ENCODE measurements around the gene FGF14. TPM values are rescaled to one million over a fixed set of nuclear protein-coding genes. Genes with fewer than 3 reads are reported as not detected.

Gene FGF14
- total and polyA plus RNA-seq, 2 experiments from 2014 or later, result 0.03 TPM; not detected in 1

DNA sequence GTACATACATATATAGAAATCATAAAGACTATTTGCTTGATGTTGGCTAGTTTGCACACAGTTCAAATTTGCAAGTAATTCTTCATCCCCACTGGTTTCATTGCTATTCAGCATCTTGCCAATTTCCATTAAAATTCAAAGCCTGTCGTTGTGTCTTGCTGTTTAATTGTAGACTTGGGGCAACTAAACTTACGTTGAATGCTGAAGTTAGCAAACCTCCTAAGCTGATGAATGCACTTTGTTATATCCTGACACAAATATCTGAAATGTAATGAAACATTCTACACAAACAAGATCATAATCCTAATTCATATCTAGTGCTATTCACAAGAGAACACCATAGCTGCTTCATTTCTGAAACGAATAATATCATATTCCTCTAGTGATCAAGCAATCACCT, 568.2 kb downstream of the FGF14 start:
- H3K36me3 Mint-ChIP-seq (ENCODE audit: low read depth), result peaks cover 4% of the 10 kb centered on the region
- Histone ChIP-seq H3K4me1 (ENCODE audit: insufficient read depth) (no peaks in the 10 kb centered on the region), H3K4me3 (no peak overlapping the region), H3K9me2 (ENCODE audit: insufficient read depth) (no peaks in the 10 kb centered on the region), H3K36me3 (ENCODE audit: insufficient read depth) (no peaks in the 10 kb centered on the region), H3K4me2 (no peak overlapping the region), H3K27ac (ENCODE audit: low read depth) (no peak overlapping the region), H3K79me2 (replicated peaks; ENCODE audit: insufficient read depth) (no peaks in the 10 kb centered on the region), H3K27me3 (ENCODE audit: insufficient read depth) (no peaks in the 10 kb centered on the region), H4K20me1 (replicated peaks; ENCODE audit: insufficient read depth) (no peaks in the 10 kb centered on the region), H3F3A (replicated peaks; ENCODE audit: low read depth) (no peaks in the 10 kb centered on the region), H2AFZ (no peak overlapping the region)
- ATAC-seq (no peak), DNase-seq (ENCODE audit: low spot score) (no peak)
- H3K27me3 Mint-ChIP-seq (ENCODE audit: insufficient read depth, low read depth, poor library complexity), result peaks cover 3% of the 10 kb centered on the region
- no peaks in the 10 kb centered on the region for H3K4me1 Mint-ChIP-seq
- TF ChIP-seq EZH2 (IDR thresholded peaks at IDR 0.05; ENCODE audit: low read depth, unreplicated experiment) (no peak), POLR2AphosphoS5 (IDR thresholded peaks at IDR 0.05; ENCODE audit: low read depth) (no peak), ZNF114 (CRISPR knock-in tag; IDR thresholded peaks at IDR 0.05) (no peak), JUNB (IDR thresholded peaks at IDR 0.05; ENCODE audit: unreplicated experiment) (no peak), NANOG (IDR thresholded peaks at IDR 0.05; ENCODE audit: borderline replicate concordance) (no peak), CREB1 (CRISPR knock-in tag; IDR thresholded peaks at IDR 0.05; ENCODE audit: low read depth) (no peak), STAT1 (IDR thresholded peaks at IDR 0.05; ENCODE audit: unreplicated experiment) (no peak), EZH2phosphoT487 (IDR thresholded peaks at IDR 0.05; ENCODE audit: unreplicated experiment) (no peak), ZNF331 (CRISPR knock-in tag; IDR thresholded peaks at IDR 0.05; ENCODE audit: low read depth) (no peak)
- TF ChIP-seq, protein P1, sequence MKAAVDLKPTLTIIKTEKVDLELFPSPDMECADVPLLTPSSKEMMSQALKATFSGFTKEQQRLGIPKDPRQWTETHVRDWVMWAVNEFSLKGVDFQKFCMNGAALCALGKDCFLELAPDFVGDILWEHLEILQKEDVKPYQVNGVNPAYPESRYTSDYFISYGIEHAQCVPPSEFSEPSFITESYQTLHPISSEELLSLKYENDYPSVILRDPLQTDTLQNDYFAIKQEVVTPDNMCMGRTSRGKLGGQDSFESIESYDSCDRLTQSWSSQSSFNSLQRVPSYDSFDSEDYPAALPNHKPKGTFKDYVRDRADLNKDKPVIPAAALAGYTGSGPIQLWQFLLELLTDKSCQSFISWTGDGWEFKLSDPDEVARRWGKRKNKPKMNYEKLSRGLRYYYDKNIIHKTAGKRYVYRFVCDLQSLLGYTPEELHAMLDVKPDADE (IDR thresholded peaks at IDR 0.05), result no peak
- TF ChIP-seq, protein P2, sequence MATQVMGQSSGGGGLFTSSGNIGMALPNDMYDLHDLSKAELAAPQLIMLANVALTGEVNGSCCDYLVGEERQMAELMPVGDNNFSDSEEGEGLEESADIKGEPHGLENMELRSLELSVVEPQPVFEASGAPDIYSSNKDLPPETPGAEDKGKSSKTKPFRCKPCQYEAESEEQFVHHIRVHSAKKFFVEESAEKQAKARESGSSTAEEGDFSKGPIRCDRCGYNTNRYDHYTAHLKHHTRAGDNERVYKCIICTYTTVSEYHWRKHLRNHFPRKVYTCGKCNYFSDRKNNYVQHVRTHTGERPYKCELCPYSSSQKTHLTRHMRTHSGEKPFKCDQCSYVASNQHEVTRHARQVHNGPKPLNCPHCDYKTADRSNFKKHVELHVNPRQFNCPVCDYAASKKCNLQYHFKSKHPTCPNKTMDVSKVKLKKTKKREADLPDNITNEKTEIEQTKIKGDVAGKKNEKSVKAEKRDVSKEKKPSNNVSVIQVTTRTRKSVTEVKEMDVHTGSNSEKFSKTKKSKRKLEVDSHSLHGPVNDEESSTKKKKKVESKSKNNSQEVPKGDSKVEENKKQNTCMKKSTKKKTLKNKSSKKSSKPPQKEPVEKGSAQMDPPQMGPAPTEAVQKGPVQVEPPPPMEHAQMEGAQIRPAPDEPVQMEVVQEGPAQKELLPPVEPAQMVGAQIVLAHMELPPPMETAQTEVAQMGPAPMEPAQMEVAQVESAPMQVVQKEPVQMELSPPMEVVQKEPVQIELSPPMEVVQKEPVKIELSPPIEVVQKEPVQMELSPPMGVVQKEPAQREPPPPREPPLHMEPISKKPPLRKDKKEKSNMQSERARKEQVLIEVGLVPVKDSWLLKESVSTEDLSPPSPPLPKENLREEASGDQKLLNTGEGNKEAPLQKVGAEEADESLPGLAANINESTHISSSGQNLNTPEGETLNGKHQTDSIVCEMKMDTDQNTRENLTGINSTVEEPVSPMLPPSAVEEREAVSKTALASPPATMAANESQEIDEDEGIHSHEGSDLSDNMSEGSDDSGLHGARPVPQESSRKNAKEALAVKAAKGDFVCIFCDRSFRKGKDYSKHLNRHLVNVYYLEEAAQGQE (IDR thresholded peaks at IDR 0.05; ENCODE audit: unreplicated experiment), result no peak
- TF ChIP-seq, protein P3, sequence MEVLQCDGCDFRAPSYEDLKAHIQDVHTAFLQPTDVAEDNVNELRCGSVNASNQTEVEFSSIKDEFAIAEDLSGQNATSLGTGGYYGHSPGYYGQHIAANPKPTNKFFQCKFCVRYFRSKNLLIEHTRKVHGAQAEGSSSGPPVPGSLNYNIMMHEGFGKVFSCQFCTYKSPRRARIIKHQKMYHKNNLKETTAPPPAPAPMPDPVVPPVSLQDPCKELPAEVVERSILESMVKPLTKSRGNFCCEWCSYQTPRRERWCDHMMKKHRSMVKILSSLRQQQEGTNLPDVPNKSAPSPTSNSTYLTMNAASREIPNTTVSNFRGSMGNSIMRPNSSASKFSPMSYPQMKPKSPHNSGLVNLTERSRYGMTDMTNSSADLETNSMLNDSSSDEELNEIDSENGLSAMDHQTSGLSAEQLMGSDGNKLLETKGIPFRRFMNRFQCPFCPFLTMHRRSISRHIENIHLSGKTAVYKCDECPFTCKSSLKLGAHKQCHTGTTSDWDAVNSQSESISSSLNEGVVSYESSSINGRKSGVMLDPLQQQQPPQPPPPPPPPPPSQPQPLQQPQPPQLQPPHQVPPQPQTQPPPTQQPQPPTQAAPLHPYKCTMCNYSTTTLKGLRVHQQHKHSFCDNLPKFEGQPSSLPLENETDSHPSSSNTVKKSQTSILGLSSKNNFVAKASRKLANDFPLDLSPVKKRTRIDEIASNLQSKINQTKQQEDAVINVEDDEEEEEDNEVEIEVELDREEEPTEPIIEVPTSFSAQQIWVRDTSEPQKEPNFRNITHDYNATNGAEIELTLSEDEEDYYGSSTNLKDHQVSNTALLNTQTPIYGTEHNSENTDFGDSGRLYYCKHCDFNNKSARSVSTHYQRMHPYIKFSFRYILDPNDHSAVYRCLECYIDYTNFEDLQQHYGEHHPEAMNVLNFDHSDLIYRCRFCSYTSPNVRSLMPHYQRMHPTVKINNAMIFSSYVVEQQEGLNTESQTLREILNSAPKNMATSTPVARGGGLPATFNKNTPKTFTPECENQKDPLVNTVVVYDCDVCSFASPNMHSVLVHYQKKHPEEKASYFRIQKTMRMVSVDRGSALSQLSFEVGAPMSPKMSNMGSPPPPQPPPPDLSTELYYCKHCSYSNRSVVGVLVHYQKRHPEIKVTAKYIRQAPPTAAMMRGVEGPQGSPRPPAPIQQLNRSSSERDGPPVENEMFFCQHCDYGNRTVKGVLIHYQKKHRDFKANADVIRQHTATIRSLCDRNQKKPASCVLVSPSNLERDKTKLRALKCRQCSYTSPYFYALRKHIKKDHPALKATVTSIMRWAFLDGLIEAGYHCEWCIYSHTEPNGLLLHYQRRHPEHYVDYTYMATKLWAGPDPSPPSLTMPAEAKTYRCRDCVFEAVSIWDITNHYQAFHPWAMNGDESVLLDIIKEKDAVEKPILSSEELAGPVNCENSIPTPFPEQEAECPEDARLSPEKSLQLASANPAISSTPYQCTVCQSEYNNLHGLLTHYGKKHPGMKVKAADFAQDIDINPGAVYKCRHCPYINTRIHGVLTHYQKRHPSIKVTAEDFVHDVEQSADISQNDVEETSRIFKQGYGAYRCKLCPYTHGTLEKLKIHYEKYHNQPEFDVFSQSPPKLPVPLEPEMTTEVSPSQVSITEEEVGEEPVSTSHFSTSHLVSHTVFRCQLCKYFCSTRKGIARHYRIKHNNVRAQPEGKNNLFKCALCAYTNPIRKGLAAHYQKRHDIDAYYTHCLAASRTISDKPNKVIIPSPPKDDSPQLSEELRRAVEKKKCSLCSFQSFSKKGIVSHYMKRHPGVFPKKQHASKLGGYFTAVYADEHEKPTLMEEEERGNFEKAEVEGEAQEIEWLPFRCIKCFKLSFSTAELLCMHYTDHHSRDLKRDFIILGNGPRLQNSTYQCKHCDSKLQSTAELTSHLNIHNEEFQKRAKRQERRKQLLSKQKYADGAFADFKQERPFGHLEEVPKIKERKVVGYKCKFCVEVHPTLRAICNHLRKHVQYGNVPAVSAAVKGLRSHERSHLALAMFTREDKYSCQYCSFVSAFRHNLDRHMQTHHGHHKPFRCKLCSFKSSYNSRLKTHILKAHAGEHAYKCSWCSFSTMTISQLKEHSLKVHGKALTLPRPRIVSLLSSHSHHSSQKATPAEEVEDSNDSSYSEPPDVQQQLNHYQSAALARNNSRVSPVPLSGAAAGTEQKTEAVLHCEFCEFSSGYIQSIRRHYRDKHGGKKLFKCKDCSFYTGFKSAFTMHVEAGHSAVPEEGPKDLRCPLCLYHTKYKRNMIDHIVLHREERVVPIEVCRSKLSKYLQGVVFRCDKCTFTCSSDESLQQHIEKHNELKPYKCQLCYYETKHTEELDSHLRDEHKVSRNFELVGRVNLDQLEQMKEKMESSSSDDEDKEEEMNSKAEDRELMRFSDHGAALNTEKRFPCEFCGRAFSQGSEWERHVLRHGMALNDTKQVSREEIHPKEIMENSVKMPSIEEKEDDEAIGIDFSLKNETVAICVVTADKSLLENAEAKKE (CRISPR knock-in tag; IDR thresholded peaks at IDR 0.05), result no peak
- TF ChIP-seq, protein P4, sequence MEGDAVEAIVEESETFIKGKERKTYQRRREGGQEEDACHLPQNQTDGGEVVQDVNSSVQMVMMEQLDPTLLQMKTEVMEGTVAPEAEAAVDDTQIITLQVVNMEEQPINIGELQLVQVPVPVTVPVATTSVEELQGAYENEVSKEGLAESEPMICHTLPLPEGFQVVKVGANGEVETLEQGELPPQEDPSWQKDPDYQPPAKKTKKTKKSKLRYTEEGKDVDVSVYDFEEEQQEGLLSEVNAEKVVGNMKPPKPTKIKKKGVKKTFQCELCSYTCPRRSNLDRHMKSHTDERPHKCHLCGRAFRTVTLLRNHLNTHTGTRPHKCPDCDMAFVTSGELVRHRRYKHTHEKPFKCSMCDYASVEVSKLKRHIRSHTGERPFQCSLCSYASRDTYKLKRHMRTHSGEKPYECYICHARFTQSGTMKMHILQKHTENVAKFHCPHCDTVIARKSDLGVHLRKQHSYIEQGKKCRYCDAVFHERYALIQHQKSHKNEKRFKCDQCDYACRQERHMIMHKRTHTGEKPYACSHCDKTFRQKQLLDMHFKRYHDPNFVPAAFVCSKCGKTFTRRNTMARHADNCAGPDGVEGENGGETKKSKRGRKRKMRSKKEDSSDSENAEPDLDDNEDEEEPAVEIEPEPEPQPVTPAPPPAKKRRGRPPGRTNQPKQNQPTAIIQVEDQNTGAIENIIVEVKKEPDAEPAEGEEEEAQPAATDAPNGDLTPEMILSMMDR (conservative IDR thresholded peaks at IDR 0.05; ENCODE audit: low read depth in 2 of 2), result no peak
- no peak overlapping the region for H3K4me3 Mint-ChIP-seq
- peaks cover 4% of the 10 kb centered on the region for H3K9me3 Mint-ChIP-seq
- no peak overlapping the region for H3K27ac Mint-ChIP-seq

All from GM23338 (cell line).